HG03558 (cell line): Measurements from ENCODE around the gene SMIM30.
A peak's percentile ranks its signal among the peaks of the same experiment; 100 is the strongest.
"Not testable (repeated sequence)": the region's sequence is repeated elsewhere in the genome, so short reads cannot be mapped to it uniquely, and the experiment has no call there.

Experiments
- ATAC-seq: cut with Tn5 transposase; IDR thresholded peaks from one replicate; pipeline ENCODE4 v1.9.1; 2021; ENCODE audit warnings: moderate number of reproducible peaks; ENCODE audit not compliant: unreplicated experiment; ENCODE audit errors: extremely low read depth

Gene SMIM30

GRCh38 chr7:113118074-113118959 is at the start of gene SMIM30:
SMIM30 (minus strand) TSS chr7:113118554; CDS start chr7:113117578, 976 bp downstream.
- ATAC-seq: peak; percentile 94

- ATAC-seq: not testable (repeated sequence)
Measured at GRCh38 chr7:113166176-113166575, 47.8 kb upstream of the SMIM30 start.

GRCh38 chr7:113161050-113161449 is 42.7 kb upstream of the SMIM30 start:
- ATAC-seq: no peak

GRCh38 chr7:113159746-113160339 is 41.5 kb upstream of the SMIM30 start:
- ATAC-seq: peak; percentile 46

- no peak for ATAC-seq
Measured at GRCh38 chr7:113158756-113159155, 40.4 kb upstream of the SMIM30 start.

- no peak for ATAC-seq
Measured at GRCh38 chr7:113154117-113154516, 35.8 kb upstream of the SMIM30 start.

GRCh38 chr7:113144817-113145216 is 26.5 kb upstream of the SMIM30 start:
- ATAC-seq: no peak

- ATAC-seq: peak; percentile 29
Measured at GRCh38 chr7:113143486-113144257, 25.3 kb upstream of the SMIM30 start.

GRCh38 chr7:113142385-113143119 is 24.2 kb upstream of the SMIM30 start:
- peak; percentile 51 for ATAC-seq

GRCh38 chr7:113141803-113142202 is 23.4 kb upstream of the SMIM30 start:
- ATAC-seq: no peak

- no peak for ATAC-seq
Measured at GRCh38 chr7:113140956-113141355, 22.6 kb upstream of the SMIM30 start.

GRCh38 chr7:113137241-113137640 is 18.9 kb upstream of the SMIM30 start:
- ATAC-seq: no peak

GRCh38 chr7:113134025-113134424 is 15.7 kb upstream of the SMIM30 start:
- no peak for ATAC-seq

- no peak for ATAC-seq
Measured at GRCh38 chr7:113131367-113131766, 13.0 kb upstream of the SMIM30 start.

GRCh38 chr7:113128031-113128430 is 9.7 kb upstream of the SMIM30 start:
- ATAC-seq: no peak

- no peak for ATAC-seq
Measured at GRCh38 chr7:113125728-113126127, 7.4 kb upstream of the SMIM30 start.

GRCh38 chr7:113122744-113123143 is 4.4 kb upstream of the SMIM30 start:
- no peak for ATAC-seq

GRCh38 chr7:113120647-113121046 is 2.3 kb upstream of the SMIM30 start:
- no peak for ATAC-seq

GRCh38 chr7:113119429-113119828 is 1.1 kb upstream of the SMIM30 start:
- no peak for ATAC-seq

- not testable (repeated sequence) for ATAC-seq
Measured at GRCh38 chr7:113117374-113117774, 980 bp downstream of the SMIM30 start.
